AG04450 (cell line): ENCODE data around the gene BBS9. TPM values are rescaled to one million over a fixed set of nuclear protein-coding genes. Genes with fewer than 3 reads are reported as not detected.

ENCODE experiments used
- CTCF ChIA-PET: fragments of 300-600, 350-600 bp; formaldehyde crosslinking; extraction: SDS; loops from one replicate; lab custom pipeline; 2022; ENCODE audit warnings: antibody characterized with exemption, inconsistent platforms; lab: Charles Lee
- POLR2A ChIA-PET: fragments of 350-600 bp; formaldehyde crosslinking; extraction: SDS; loops from one replicate; lab custom pipeline; 2021; ENCODE audit warnings: antibody characterized with exemption, inconsistent platforms; lab: Yijun Ruan, JAX
- DNase-seq: peaks from one replicate; pipeline ENCODE4 v3.0.0-alpha.2; 2011; ENCODE audit warnings: low read depth, low spot score
- H3K27ac ChIP-seq: one replicate; pipeline ENCODE4 v1.5.1; 2012; ENCODE audit warnings: low read depth, low read length, control low read depth
- H3K27me3 ChIP-seq: one replicate; pipeline ENCODE4 v1.6.0; 2012; ENCODE audit warnings: low read length; ENCODE audit not compliant: control insufficient read depth, insufficient read depth
- H3K4me3 ChIP-seq: 2 replicates; pipeline ENCODE4 v1.5.1; 2011; ENCODE audit warnings: mild to moderate bottlenecking, low read depth, low read length, control low read depth
- H3K9me3 ChIP-seq: 2 replicates; pipeline ENCODE4 v1.5.1; 2012; ENCODE audit warnings: low read length; ENCODE audit not compliant: control insufficient read depth, insufficient read depth
- CTCF ChIP-seq: IDR thresholded peaks from 2 replicates; pipeline ENCODE4 v1.5.1; 2011; ENCODE audit warnings: low read depth, low read length, control low read depth, inconsistent platforms
- polyA plus RNA-seq: library from polyadenylated mRNA; depleted of rRNA; stranded (reverse); fragments of >200 nt; gene quantifications from 2 replicates; pipeline ENCODE4 v1.2.3, GENCODE V29; 2011

Gene BBS9
- polyA plus RNA-seq, 1 experiment, result 15.6 TPM

GRCh38 chr7:33624215-33624614 is 494.9 kb downstream of the BBS9 start:
- POLR2A ChIA-PET, result no interaction called here
- DNase-seq, result no peak
- CTCF ChIA-PET, result interaction anchor here (1.3 kb wide), 1 partner anchor 271 kb away, joined by 4 read pairs; no protein-coding TSS in a partner anchor
- Histone ChIP-seq H3K27ac (no peak overlapping the region), H3K4me3 (no peak overlapping the region), H3K9me3 (no peaks in the 10 kb centered on the region), H3K27me3 (no peaks in the 10 kb centered on the region)
- TF ChIP-seq CTCF, result no peak

- Histone ChIP-seq H3K27ac (no peak overlapping the region), H3K27me3 (no peaks in the 10 kb centered on the region), H3K9me3 (no peaks in the 10 kb centered on the region), H3K4me3 (no peak overlapping the region)
- no peak for DNase-seq
- ChIA-PET POLR2A (no interaction called here), CTCF (no interaction called here)
- no peak for TF ChIP-seq CTCF
These were observed 497.5 kb downstream of the BBS9 start for GRCh38 chr7:33626869-33627268.

- CTCF ChIA-PET, result no interaction called here
- no peak for TF ChIP-seq CTCF
- H3K4me3 ChIP-seq, result no peak overlapping the region
- H3K27me3 ChIP-seq, result no peaks in the 10 kb centered on the region
- H3K27ac ChIP-seq, result no peak overlapping the region
- no peak for DNase-seq
- H3K9me3 ChIP-seq, result no peaks in the 10 kb centered on the region
- POLR2A ChIA-PET, result no interaction called here
These were observed 498.4 kb downstream of the BBS9 start for GRCh38 chr7:33627741-33628140.

- H3K4me3 ChIP-seq, result no peak overlapping the region
- CTCF ChIA-PET, result no interaction called here
- H3K27me3 ChIP-seq, result no peaks in the 10 kb centered on the region
- no peak for DNase-seq
- no peak for TF ChIP-seq CTCF
- no peaks in the 10 kb centered on the region for H3K9me3 ChIP-seq
- POLR2A ChIA-PET, result no interaction called here
- no peak overlapping the region for H3K27ac ChIP-seq
These were observed 499.5 kb downstream of the BBS9 start for GRCh38 chr7:33628894-33629293.

GRCh38 chr7:33630359-33630758 is 501.0 kb downstream of the BBS9 start:
- CTCF ChIA-PET, result no interaction called here
- DNase-seq, result no peak
- no peak overlapping the region for H3K4me3 ChIP-seq
- H3K9me3 ChIP-seq, result no peaks in the 10 kb centered on the region; the same call in 1 of the 2 replicates
- TF ChIP-seq CTCF, result no peak
- H3K27me3 ChIP-seq, result no peaks in the 10 kb centered on the region
- POLR2A ChIA-PET, result no interaction called here
- no peak overlapping the region for H3K27ac ChIP-seq
